ENCODE results near the gene TMEM106C. TPM values are rescaled to one million over a fixed set of nuclear protein-coding genes. Genes with fewer than 3 reads are reported as not detected.

Gene TMEM106C
- total and polyA plus RNA-seq, 9 of the 15 experiments (the other 6 are each of a cell fraction or from before 2014, with no cell fraction given): 37.6 to 183 (median 57.2) TPM

- intact Hi-C loops (cut with micrococcal nuclease): no loop called here
- in situ Hi-C loops (cut with MboI): no loop called here
- CTCF ChIA-PET (ENCODE audit: low intra/inter-chr PET ratio): no interaction called here
- peaks cover 7% of the 10 kb centered on the region; the same call in 1 of the 2 replicates for H4K20me1 ChIP-seq (replicated peaks; ENCODE audit: control insufficient read depth, insufficient read depth, low read length)
- no peak overlapping the region for H3K4me3 ChIP-seq
- WGBS (ENCODE audit: insufficient coverage, low coverage, missing lambda C conversion rate): 5% methylated on average over 17 of the region's 20 CpGs
- no peaks in the 10 kb centered on the region for H3K79me2 ChIP-seq (ENCODE audit: control insufficient read depth, insufficient read depth, low read length)
- peaks cover 0 to 16% of the 10 kb centered on the region in 2 experiments; a peak in 2 of 5 replicates for H3K4me1 ChIP-seq (replicated peaks in 1 of 2; ENCODE audit: control insufficient read depth in 2 of 2, insufficient read depth in 2 of 2, low read length in 2 of 2)
- peak overlapping the region in 1 of 2 experiments; percentile 28; a peak in 1 of 4 replicates for H3K9ac ChIP-seq (ENCODE audit: insufficient read depth in 1 of 2, low read depth in 2 of 2, low read length in 2 of 2)
- BruUV-seq (replicated peaks): no TSS peak
- no peak overlapping the region for H3K4me2 ChIP-seq (ENCODE audit: insufficient read depth, low read length)
- no peak for FAIRE-seq
- peaks cover 3% of the 10 kb centered on the region for H3K9me1 ChIP-seq (ENCODE audit: control insufficient read depth, insufficient read depth, low read length)
- H3K9me3 ChIP-seq (replicated peaks; ENCODE audit: control insufficient read depth, insufficient read depth, low read depth, low read length): no peaks in the 10 kb centered on the region
- H3K27me3 ChIP-seq (ENCODE audit: control insufficient read depth in 2 of 2, insufficient read depth in 2 of 2, low read length in 2 of 2): peaks cover 34 to 97% of the 10 kb centered on the region in 2 experiments; a peak in 4 of 5 replicates
- POLR2A ChIA-PET: interaction anchor here (1.0 to 1.3 kb wide), 3 partner anchors 8 to 18 kb away, joined by 3 to 6 read pairs (median 5); partner anchors contain the start of gene TMEM106C
- peak in 2 of 4 experiments; percentile 23 to 32 for DNase-seq (ENCODE audit: extremely low read depth in 1 of 4, low spot score in 3 of 4)
- no peak overlapping the region for H3K27ac ChIP-seq (ENCODE audit: extremely low read depth, low read depth, low read length)
- no peak overlapping the region for H2AFZ ChIP-seq (ENCODE audit: low read depth, low read length)
- ATAC-seq: peak; percentile 28; the same call in 1 of the 3 replicates
- no peaks in the 10 kb centered on the region for H3K36me3 ChIP-seq (ENCODE audit: control insufficient read depth, insufficient read depth, low read length)
- TF ChIP-seq ZBTB11 (CRISPR knock-in tag; IDR thresholded peaks at IDR 0.05) (no peak), BHLHE40 (IDR thresholded peaks at IDR 0.05; ENCODE audit: low read length) (peak; percentile 48), E2F6 (IDR thresholded peaks at IDR 0.05; ENCODE audit: borderline replicate concordance in 1 of 2, extremely low read depth in 1 of 2, insufficient read depth in 1 of 2, insufficient read length in 1 of 2, low read depth in 1 of 2, low read length in 1 of 2, poor library complexity in 1 of 2, severe bottlenecking in 1 of 2) (peak in 1 of 2 experiments; percentile 25), KDM1A (IDR thresholded peaks at IDR 0.05) (no peak), GMEB1 (CRISPR knock-in tag; IDR thresholded peaks at IDR 0.05) (no peak), THRA (IDR thresholded peaks at IDR 0.05) (no peak), KAT7 (CRISPR knock-in tag; IDR thresholded peaks at IDR 0.05; ENCODE audit: borderline replicate concordance) (no peak), ZBTB12 (CRISPR knock-in tag; IDR thresholded peaks at IDR 0.05) (no peak), NFIC (IDR thresholded peaks at IDR 0.05) (peak; percentile 26; the same call in 1 of the 2 replicates), TGIF2 (CRISPR knock-in tag; IDR thresholded peaks at IDR 0.05) (no peak)
Observed at GRCh38 chr12:47981496-47982260, 18.3 kb downstream of the TMEM106C start.
